Keratinocyte (primary cell): ENCODE measurements around the gene SIGLEC9. TPM values are rescaled to one million over a fixed set of nuclear protein-coding genes. Genes with fewer than 3 reads are reported as not detected.

Experiments
- DNase-seq: peaks from one replicate; pipeline ENCODE4 v3.0.0-alpha.2; 2011; ENCODE audit warnings: low read depth, missing footprints, low spot score
- FAIRE-seq: peaks from 2 replicates; lab custom pipeline; 2011; peaks lifted over from hg19 to GRCh38; lab: Jason Lieb, UNC
- H2AFZ ChIP-seq: 2 replicates; pipeline ENCODE4 v1.6.0; 2012; ENCODE audit warnings: low read length, control low read depth, inconsistent platforms; ENCODE audit not compliant: control insufficient read depth
- H3K27ac ChIP-seq: 2 replicates; pipeline ENCODE4 v1.5.1; 2011; ENCODE audit warnings: low read length; ENCODE audit not compliant: control insufficient read depth, insufficient read depth
- H3K27me3 ChIP-seq: 3 replicates; pipeline ENCODE4 v1.6.0; 2011; ENCODE audit warnings: low read length; ENCODE audit not compliant: control insufficient read depth, insufficient read depth; ENCODE audit errors: extremely low read depth
- H3K36me3 ChIP-seq, 2 experiments: 2 replicates in 1 of 2; 3 replicates in 1 of 2; pipeline ENCODE4 v1.5.1; 2011; ENCODE audit warnings: low read length in 2 of 2, mild to moderate bottlenecking in 1 of 2; ENCODE audit not compliant: control insufficient read depth in 2 of 2, insufficient read depth in 2 of 2; ENCODE audit errors: extremely low read depth in 1 of 2
- H3K4me1 ChIP-seq: 3 replicates; pipeline ENCODE4 v1.5.1; 2011; ENCODE audit warnings: low read length; ENCODE audit not compliant: control insufficient read depth, insufficient read depth; ENCODE audit errors: extremely low read depth
- H3K4me2 ChIP-seq: 3 replicates; pipeline ENCODE4 v1.6.0; 2011; ENCODE audit warnings: low read depth, low read length; ENCODE audit not compliant: control insufficient read depth, insufficient read depth; ENCODE audit errors: extremely low read depth
- H3K4me3 ChIP-seq, 3 experiments: fragments of 200-600 bp in 1 of 3; sonication (generic) in 1 of 3; 2 replicates in 2 of 3; 3 replicates in 1 of 3; pipeline ENCODE4 v1.5.1; 2011 to 2016; ENCODE audit warnings: low read length in 3 of 3, mild to moderate bottlenecking in 3 of 3, control low read depth in 2 of 3, inconsistent platforms in 1 of 3, low read depth in 1 of 3, mixed read lengths in 1 of 3, mixed run types in 1 of 3, moderate library complexity in 1 of 3; ENCODE audit not compliant: control insufficient read depth in 2 of 3, insufficient read depth in 2 of 3; ENCODE audit errors: extremely low read depth in 1 of 3
- H3K79me2 ChIP-seq: 2 replicates; pipeline ENCODE4 v1.6.0; 2012; ENCODE audit warnings: low read length; ENCODE audit not compliant: control insufficient read depth, insufficient read depth
- H3K9ac ChIP-seq: 3 replicates; pipeline ENCODE4 v1.6.0; 2011; ENCODE audit warnings: low read length; ENCODE audit not compliant: control insufficient read depth, insufficient read depth; ENCODE audit errors: extremely low read depth
- H3K9me1 ChIP-seq: 3 replicates; pipeline ENCODE4 v1.6.0; 2011; ENCODE audit warnings: low read length; ENCODE audit not compliant: control insufficient read depth, insufficient read depth; ENCODE audit errors: extremely low read depth
- H3K9me3 ChIP-seq: 2 replicates; pipeline ENCODE4 v1.5.1; 2012; ENCODE audit warnings: low read depth, low read length; ENCODE audit not compliant: control insufficient read depth
- H4K20me1 ChIP-seq: 3 replicates; pipeline ENCODE4 v1.6.0; 2011; ENCODE audit warnings: low read length; ENCODE audit not compliant: control insufficient read depth, insufficient read depth; ENCODE audit errors: extremely low read depth
- EZH2 ChIP-seq: IDR thresholded peaks from one replicate; pipeline ENCODE4 v1.6.1; 2012; ENCODE audit warnings: inconsistent platforms, mild to moderate bottlenecking, low read length, moderate library complexity
- dilution Hi-C: fragments of 300-500 bp; cut with MboI; formaldehyde crosslinking; loops from one replicate; pipeline ENCODE4 v1.7.0; 2020; ENCODE audit warnings: low sequenced_read_pairs; ENCODE audit not compliant: extremely low pct_ligation_motif_present
- polyA plus RNA-seq, 5 experiments: library from polyadenylated mRNA; depleted of rRNA in 3 of 5; stranded (reverse) in 3 of 5; stranded (forward) in 1 of 5; unstranded in 1 of 5; fragments of >200 nt; gene quantifications; 1 replicate in 1 of 5; 2 replicates in 3 of 5; 3 replicates in 1 of 5; pipeline versions ENCODE4 v1.2.1 to v1.2.3, GENCODE V29; 2011 to 2012; ENCODE audit warnings: missing spikeins in 2 of 5, low read depth in 1 of 5, low replicate concordance in 1 of 5
- TF ChIP-seq, protein P1 (sequence below), 3 experiments: IDR thresholded peaks in 1 of 3; conservative IDR thresholded peaks in 1 of 3; optimal IDR thresholded peaks in 1 of 3; 2 replicates in 2 of 3; 3 replicates in 1 of 3; pipeline versions ENCODE3 to v1.5.1; 2011; ENCODE audit warnings: low read length in 3 of 3, mild to moderate bottlenecking in 3 of 3, moderate library complexity in 2 of 3, control low read depth in 1 of 3, inconsistent platforms in 1 of 3; ENCODE audit not compliant: insufficient read depth in 2 of 3; ENCODE audit errors: extremely low read depth in 1 of 3

SIGLEC9 gene
- polyA plus RNA-seq, 1 donor (not counting 4 experiments of a cell fraction or from before 2014, with no cell fraction given), result not detected

DNA sequence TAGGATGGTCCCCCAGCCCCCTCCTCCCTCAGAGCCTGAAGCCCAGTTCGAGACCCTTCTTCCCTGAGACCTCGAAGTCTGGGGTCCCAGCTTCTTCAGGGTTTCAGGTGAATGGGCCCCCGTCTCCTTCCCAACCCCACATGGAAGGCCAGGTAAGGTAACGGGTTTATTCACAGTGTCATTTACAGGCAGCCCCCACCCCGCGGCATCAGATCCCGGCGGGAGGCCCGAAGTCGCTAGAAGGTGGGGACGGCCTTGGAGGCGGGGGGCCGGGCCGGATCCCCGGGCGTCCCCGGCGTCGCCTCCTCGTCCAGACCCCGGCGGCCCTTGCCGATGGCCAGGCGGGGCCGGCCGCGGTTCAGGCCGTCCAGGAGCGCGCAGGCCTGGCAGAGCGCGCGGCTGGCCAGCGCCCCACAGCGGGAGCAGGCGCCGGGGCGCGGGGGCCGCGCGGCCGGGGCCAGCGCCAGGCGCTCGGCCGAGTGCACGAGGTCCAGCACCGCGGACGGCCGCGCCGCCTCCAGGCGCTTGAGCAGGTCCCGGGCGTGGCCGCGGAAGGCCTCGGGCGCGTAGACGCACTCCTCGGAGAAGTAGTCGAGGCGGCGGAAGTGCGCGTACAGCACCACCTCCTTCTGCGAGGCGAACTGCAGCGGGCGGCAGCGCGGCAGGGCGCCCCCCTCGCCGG lies 26.2 kb upstream of the SIGLEC9 start:
- peaks cover 7% of the 10 kb centered on the region for H4K20me1 ChIP-seq
- H3K9me3 ChIP-seq, result no peaks in the 10 kb centered on the region
- H3K27me3 ChIP-seq, result no peaks in the 10 kb centered on the region
- H3K4me3 ChIP-seq, result no peak overlapping the region
- no peak for DNase-seq
- H3K4me2 ChIP-seq, result no peak overlapping the region
- dilution Hi-C loops, result no loop called here
- H2AFZ ChIP-seq, result no peak overlapping the region
- no peak for TF ChIP-seq EZH2
- TF ChIP-seq, protein P1, sequence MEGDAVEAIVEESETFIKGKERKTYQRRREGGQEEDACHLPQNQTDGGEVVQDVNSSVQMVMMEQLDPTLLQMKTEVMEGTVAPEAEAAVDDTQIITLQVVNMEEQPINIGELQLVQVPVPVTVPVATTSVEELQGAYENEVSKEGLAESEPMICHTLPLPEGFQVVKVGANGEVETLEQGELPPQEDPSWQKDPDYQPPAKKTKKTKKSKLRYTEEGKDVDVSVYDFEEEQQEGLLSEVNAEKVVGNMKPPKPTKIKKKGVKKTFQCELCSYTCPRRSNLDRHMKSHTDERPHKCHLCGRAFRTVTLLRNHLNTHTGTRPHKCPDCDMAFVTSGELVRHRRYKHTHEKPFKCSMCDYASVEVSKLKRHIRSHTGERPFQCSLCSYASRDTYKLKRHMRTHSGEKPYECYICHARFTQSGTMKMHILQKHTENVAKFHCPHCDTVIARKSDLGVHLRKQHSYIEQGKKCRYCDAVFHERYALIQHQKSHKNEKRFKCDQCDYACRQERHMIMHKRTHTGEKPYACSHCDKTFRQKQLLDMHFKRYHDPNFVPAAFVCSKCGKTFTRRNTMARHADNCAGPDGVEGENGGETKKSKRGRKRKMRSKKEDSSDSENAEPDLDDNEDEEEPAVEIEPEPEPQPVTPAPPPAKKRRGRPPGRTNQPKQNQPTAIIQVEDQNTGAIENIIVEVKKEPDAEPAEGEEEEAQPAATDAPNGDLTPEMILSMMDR (optimal IDR thresholded peaks at IDR 0.05 in 1 of 3, IDR thresholded peaks at IDR 0.05 in 1 of 3, conservative IDR thresholded peaks at IDR 0.05 in 1 of 3; ENCODE audit: extremely low read depth in 1 of 3, insufficient read depth in 2 of 3, low read length in 3 of 3), result no peak
- H3K27ac ChIP-seq, result no peak overlapping the region
- peaks cover 13% of the 10 kb centered on the region for H3K4me1 ChIP-seq
- H3K9me1 ChIP-seq, result peaks cover 5% of the 10 kb centered on the region
- FAIRE-seq, result no peak
- no peak overlapping the region for H3K9ac ChIP-seq
- H3K79me2 ChIP-seq, result peaks cover 20% of the 10 kb centered on the region
- peaks cover 10 to 17% of the 10 kb centered on the region in 2 experiments for H3K36me3 ChIP-seq

- dilution Hi-C loops, result no loop called here
- Histone ChIP-seq H3K79me2 (peaks cover 25% of the 10 kb centered on the region), H3K9me1 (peaks cover 5% of the 10 kb centered on the region), H3K9ac (no peak overlapping the region), H3K4me2 (no peak overlapping the region), H3K27ac (no peak overlapping the region), H3K4me1 (peaks cover 13% of the 10 kb centered on the region), H3K27me3 (no peaks in the 10 kb centered on the region), H3K36me3 (peaks cover 13 to 21% of the 10 kb centered on the region in 2 experiments), H4K20me1 (peaks cover 7% of the 10 kb centered on the region), H2AFZ (no peak overlapping the region), H3K4me3 (no peak overlapping the region), H3K9me3 (no peaks in the 10 kb centered on the region)
- TF ChIP-seq EZH2, result no peak
- TF ChIP-seq, protein P1 (optimal IDR thresholded peaks at IDR 0.05 in 1 of 3, IDR thresholded peaks at IDR 0.05 in 1 of 3, conservative IDR thresholded peaks at IDR 0.05 in 1 of 3; ENCODE audit: extremely low read depth in 1 of 3, insufficient read depth in 2 of 3, low read length in 3 of 3), result no peak
- FAIRE-seq (no peak), DNase-seq (no peak)
Measured at GRCh38 chr19:51099047-51099382, 25.7 kb upstream of the SIGLEC9 start.
